GM13977 (cell line): ENCODE measurements around the gene ZMYND19.
"Not testable (repeated sequence)": the region's sequence is repeated elsewhere in the genome, so short reads cannot be mapped to it uniquely, and the experiment has no call there.

Source experiments
- DNase-seq: peaks from one replicate; pipeline ENCODE4 v3.0.0; 2012; ENCODE audit warnings: low spot score
- CTCF ChIP-seq: IDR thresholded peaks from 2 replicates; pipeline ENCODE4 v1.5.1; 2012; ENCODE audit warnings: mild to moderate bottlenecking, control low read depth; ENCODE audit not compliant: insufficient read depth; ENCODE audit errors: extremely low read depth, missing control alignments
- in situ Hi-C: fragments of 300-500 bp; cut with MboI; formaldehyde crosslinking; loops from one replicate; pipeline ENCODE4 v1.12.0; 2022; ENCODE audit warnings: low sequenced_read_pairs, low pct_unique_long_range_greater_than_20kb, mixed read lengths, inconsistent platforms; ENCODE audit not compliant: unreplicated experiment

ZMYND19 gene

GRCh38 chr9:137631345-137632229 lies 41.3 kb upstream of the ZMYND19 start:
- in situ Hi-C loops = no loop called here
- no peak for TF ChIP-seq CTCF
- DNase-seq = no peak

- in situ Hi-C loops = no loop called here
- no peak for TF ChIP-seq CTCF
- DNase-seq = no peak
Measured at GRCh38 chr9:137630679-137631078, 40.4 kb upstream of the ZMYND19 start.

DNA sequence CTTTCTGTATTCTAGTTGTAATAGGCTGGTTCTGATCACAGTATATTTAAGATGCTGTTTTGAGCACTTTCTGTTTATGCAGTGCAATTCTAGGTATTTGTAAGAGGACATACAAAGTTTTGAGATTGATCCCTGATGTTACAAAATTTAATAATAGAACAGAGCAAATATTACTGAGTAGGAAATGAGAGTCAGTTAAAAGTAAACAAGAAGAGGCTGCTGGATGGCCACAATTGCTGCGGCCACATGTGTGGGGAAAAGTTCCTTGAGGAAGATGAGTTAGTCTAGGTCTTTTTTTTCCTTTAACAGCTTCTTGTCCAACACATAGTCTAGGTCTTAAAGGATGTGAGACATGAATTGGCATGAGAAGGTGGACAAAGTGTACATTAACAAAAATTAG lies 39.8 kb upstream of the ZMYND19 start:
- no peak for DNase-seq
- in situ Hi-C loops = no loop called here
- no peak for TF ChIP-seq CTCF

DNA sequence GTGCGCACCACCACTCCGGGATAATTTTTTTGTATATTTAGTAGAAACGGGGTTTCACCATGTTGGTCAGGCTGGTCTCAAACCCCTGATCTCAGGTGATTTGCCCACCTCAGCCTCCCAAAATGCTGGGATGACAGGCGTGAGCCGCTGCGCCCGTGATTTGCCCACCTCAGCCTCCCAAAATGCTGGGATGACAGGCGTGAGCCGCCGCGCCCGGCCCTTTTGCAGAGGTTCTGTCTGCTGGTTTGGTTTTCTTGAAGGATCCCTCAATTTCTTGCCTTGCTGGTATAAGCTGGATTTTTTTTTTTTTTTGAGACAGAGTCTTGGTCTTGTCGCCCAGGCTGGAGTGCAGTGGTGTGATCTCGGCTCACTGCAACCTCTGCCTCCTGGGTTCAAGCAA lies 37.1 kb upstream of the ZMYND19 start:
- in situ Hi-C loops, DNase-seq: not testable (repeated sequence)

GRCh38 chr9:137626464-137626863 lies 36.2 kb upstream of the ZMYND19 start:
- in situ Hi-C loops = no loop called here
- DNase-seq = no peak
- no peak for TF ChIP-seq CTCF

GRCh38 chr9:137622211-137622610 lies 31.9 kb upstream of the ZMYND19 start:
- in situ Hi-C loops, DNase-seq: not testable (repeated sequence)

DNA sequence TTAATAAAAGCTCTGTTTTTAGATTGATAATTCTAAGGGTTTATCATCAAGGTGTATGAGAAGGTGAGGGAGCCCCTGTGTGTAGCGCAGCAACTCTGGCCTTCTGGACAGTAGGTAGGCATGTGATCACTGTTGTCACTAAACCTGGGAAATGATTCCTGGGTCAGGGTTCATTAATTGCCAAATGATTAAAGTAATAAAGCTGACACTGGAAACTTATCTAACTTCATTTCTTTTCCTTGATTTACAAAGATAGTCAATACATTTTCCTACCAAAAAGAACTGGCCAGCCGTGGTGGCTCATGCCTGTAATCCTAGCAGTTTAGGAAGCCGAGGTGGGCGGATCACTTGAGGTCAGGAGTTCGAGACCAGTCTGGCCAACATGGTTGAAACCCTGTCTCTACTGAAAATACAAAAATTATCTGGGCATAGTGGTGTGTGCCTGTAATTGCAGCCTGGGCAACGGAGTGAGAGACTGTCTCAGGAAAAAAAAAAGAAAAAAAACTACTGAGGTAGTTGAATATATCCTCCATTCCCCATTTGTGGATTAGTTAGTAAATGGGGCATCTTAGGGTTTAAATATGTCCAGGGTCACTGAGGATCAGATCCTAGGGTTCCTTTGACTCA lies 30.9 kb upstream of the ZMYND19 start:
- in situ Hi-C loops = no loop called here
- TF ChIP-seq CTCF = no peak
- DNase-seq = no peak
